Measurements from ENCODE around the gene P2RY8.
"Not testable (repeated sequence)": the region's sequence is repeated elsewhere in the genome, so short reads cannot be mapped to it uniquely, and the experiment has no call there.

Gene P2RY8

GRCh38 chrX:1500701-1501624 is 36.0 kb downstream of the P2RY8 start:
- no peak for TF ChIP-seq CTCF (conservative IDR thresholded peaks at IDR 0.05; ENCODE audit: low read depth)
- CTCF ChIA-PET = no interaction called here
- DNase-seq (ENCODE audit: low spot score) = no peak
- POLR2A ChIA-PET (ENCODE audit: low non-redundant PET) = no interaction called here
- H3K27ac ChIP-seq = no peak overlapping the region

- no peak for TF ChIP-seq CTCF (conservative IDR thresholded peaks at IDR 0.05; ENCODE audit: low read depth)
- ChIA-PET POLR2A (ENCODE audit: low non-redundant PET) (no interaction called here), CTCF (no interaction called here)
- DNase-seq (ENCODE audit: low spot score) = no peak
- H3K27ac ChIP-seq = no peak overlapping the region
Observed at GRCh38 chrX:1496076-1496475, 40.9 kb downstream of the P2RY8 start.

- CTCF ChIA-PET = no interaction called here
- POLR2A ChIA-PET (ENCODE audit: low non-redundant PET) = no interaction called here
- H3K27ac ChIP-seq = no peak overlapping the region
Observed at GRCh38 chrX:1493877-1494510, 43.0 kb downstream of the P2RY8 start.

GRCh38 chrX:1493412-1493811 is 43.6 kb downstream of the P2RY8 start:
- POLR2A ChIA-PET (ENCODE audit: low non-redundant PET) = no interaction called here
- CTCF ChIA-PET = no interaction called here
- H3K27ac ChIP-seq = no peak overlapping the region
- DNase-seq (ENCODE audit: low spot score) = no peak
- TF ChIP-seq CTCF (conservative IDR thresholded peaks at IDR 0.05; ENCODE audit: low read depth) = no peak

More at GRCh38 chrX:1493877-1494510, 43.0 kb downstream of the P2RY8 start:
- DNase-seq (ENCODE audit: low spot score) = no peak
- no peak for TF ChIP-seq CTCF (conservative IDR thresholded peaks at IDR 0.05; ENCODE audit: low read depth)

- ChIA-PET CTCF (no interaction called here), POLR2A (ENCODE audit: low non-redundant PET) (no interaction called here)
- DNase-seq (ENCODE audit: low spot score) = no peak
- H3K27ac ChIP-seq = no peak overlapping the region
- no peak for TF ChIP-seq CTCF (conservative IDR thresholded peaks at IDR 0.05; ENCODE audit: low read depth)
Observed at GRCh38 chrX:1492421-1493012, 44.5 kb downstream of the P2RY8 start.

- DNase-seq (ENCODE audit: low spot score) = peak; percentile 20
- ChIA-PET POLR2A (ENCODE audit: low non-redundant PET) (no interaction called here), CTCF (no interaction called here)
- no peak for TF ChIP-seq CTCF (conservative IDR thresholded peaks at IDR 0.05; ENCODE audit: low read depth)
- no peak overlapping the region for H3K27ac ChIP-seq
Observed at GRCh38 chrX:1491851-1492349, 45.1 kb downstream of the P2RY8 start.

GRCh38 chrX:1491248-1491647 is 45.7 kb downstream of the P2RY8 start:
- CTCF ChIA-PET; H3K27ac ChIP-seq; DNase-seq (ENCODE audit: low spot score); POLR2A ChIA-PET (ENCODE audit: low non-redundant PET): not testable (repeated sequence)

GRCh38 chrX:1490723-1491122 is 46.3 kb downstream of the P2RY8 start:
- CTCF ChIA-PET; DNase-seq (ENCODE audit: low spot score); POLR2A ChIA-PET (ENCODE audit: low non-redundant PET); H3K27ac ChIP-seq: not testable (repeated sequence)

- H3K27ac ChIP-seq; POLR2A ChIA-PET (ENCODE audit: low non-redundant PET); DNase-seq (ENCODE audit: low spot score); CTCF ChIA-PET: not testable (repeated sequence)
Observed at GRCh38 chrX:1489354-1489753, 47.6 kb downstream of the P2RY8 start.

Measured in RWPE1 (cell line).